Measurements from ENCODE around the gene COG3.

DNA sequence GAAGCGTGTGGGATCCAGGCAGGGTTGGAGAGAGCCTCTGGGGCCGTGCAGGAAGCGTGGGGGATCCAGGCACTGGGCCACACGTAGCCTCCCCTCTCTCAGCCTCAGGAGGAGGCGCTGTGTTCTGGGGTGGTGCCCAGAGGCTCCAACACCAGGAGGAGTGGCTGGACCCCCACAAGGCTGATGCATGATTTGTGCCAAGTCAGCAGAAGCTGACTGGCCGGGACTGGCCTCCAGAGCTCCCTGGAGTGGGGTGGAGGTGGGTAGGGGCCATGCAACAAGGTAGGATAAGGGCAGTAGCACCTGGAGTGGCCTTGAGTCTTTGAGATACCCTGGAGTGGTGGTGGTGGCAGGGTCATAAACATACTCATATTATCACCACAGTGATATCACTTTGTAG is 75.5 kb downstream of the COG3 start:
- TF ChIP-seq, protein P1, sequence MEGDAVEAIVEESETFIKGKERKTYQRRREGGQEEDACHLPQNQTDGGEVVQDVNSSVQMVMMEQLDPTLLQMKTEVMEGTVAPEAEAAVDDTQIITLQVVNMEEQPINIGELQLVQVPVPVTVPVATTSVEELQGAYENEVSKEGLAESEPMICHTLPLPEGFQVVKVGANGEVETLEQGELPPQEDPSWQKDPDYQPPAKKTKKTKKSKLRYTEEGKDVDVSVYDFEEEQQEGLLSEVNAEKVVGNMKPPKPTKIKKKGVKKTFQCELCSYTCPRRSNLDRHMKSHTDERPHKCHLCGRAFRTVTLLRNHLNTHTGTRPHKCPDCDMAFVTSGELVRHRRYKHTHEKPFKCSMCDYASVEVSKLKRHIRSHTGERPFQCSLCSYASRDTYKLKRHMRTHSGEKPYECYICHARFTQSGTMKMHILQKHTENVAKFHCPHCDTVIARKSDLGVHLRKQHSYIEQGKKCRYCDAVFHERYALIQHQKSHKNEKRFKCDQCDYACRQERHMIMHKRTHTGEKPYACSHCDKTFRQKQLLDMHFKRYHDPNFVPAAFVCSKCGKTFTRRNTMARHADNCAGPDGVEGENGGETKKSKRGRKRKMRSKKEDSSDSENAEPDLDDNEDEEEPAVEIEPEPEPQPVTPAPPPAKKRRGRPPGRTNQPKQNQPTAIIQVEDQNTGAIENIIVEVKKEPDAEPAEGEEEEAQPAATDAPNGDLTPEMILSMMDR (conservative IDR thresholded peaks at IDR 0.05; ENCODE audit: low read depth in 2 of 2), result no peak; a peak in 1 of 4 replicates
- TF ChIP-seq, protein P2, sequence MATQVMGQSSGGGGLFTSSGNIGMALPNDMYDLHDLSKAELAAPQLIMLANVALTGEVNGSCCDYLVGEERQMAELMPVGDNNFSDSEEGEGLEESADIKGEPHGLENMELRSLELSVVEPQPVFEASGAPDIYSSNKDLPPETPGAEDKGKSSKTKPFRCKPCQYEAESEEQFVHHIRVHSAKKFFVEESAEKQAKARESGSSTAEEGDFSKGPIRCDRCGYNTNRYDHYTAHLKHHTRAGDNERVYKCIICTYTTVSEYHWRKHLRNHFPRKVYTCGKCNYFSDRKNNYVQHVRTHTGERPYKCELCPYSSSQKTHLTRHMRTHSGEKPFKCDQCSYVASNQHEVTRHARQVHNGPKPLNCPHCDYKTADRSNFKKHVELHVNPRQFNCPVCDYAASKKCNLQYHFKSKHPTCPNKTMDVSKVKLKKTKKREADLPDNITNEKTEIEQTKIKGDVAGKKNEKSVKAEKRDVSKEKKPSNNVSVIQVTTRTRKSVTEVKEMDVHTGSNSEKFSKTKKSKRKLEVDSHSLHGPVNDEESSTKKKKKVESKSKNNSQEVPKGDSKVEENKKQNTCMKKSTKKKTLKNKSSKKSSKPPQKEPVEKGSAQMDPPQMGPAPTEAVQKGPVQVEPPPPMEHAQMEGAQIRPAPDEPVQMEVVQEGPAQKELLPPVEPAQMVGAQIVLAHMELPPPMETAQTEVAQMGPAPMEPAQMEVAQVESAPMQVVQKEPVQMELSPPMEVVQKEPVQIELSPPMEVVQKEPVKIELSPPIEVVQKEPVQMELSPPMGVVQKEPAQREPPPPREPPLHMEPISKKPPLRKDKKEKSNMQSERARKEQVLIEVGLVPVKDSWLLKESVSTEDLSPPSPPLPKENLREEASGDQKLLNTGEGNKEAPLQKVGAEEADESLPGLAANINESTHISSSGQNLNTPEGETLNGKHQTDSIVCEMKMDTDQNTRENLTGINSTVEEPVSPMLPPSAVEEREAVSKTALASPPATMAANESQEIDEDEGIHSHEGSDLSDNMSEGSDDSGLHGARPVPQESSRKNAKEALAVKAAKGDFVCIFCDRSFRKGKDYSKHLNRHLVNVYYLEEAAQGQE (IDR thresholded peaks at IDR 0.05; ENCODE audit: unreplicated experiment), result no peak
- TF ChIP-seq POLR2AphosphoS5 (IDR thresholded peaks at IDR 0.05; ENCODE audit: low read depth) (no peak), EZH2 (IDR thresholded peaks at IDR 0.05; ENCODE audit: low read depth, unreplicated experiment) (no peak)

All from GM23338 (cell line).